HepG2 (cell line): ENCODE measurements around the gene CARD19. TPM values are rescaled to one million over a fixed set of nuclear protein-coding genes. Genes with fewer than 3 reads are reported as not detected.

ENCODE experiments used
- ATAC-seq: fragments of 200-7000 bp; cut with Tn5 transposase; 3 replicates; pipeline ENCODE4 v1.9.1; 2020; ENCODE audit warnings: mild to moderate bottlenecking, moderate library complexity
- BruUV-seq: library from RNA; stranded (reverse); fragments of 400-500 nt; replicated peaks from 2 replicates; lab custom pipeline; 2021; lab: Mats Ljungman, UMichigan
- CTCF ChIA-PET: fragments of 300-600 bp; formaldehyde crosslinking; extraction: SDS; loops from one replicate; lab custom pipeline; 2021; ENCODE audit warnings: low total read pairs, inconsistent platforms, low intra/inter-chr PET ratio; lab: Yijun Ruan, JAX
- POLR2A ChIA-PET: fragments of 350-600 bp; sonication (Branson Sonifier 250); formaldehyde crosslinking; loops from one replicate; lab custom pipeline; 2020; ENCODE audit warnings: antibody characterized with exemption, inconsistent platforms; lab: Yijun Ruan, JAX
- DNase-seq: peaks from one replicate; pipeline ENCODE4 v3.0.0-alpha.2; 2015; ENCODE audit warnings: low spot score
- FAIRE-seq: peaks from 3 replicates; lab custom pipeline; 2011; peaks lifted over from hg19 to GRCh38; lab: Jason Lieb, UNC
- H2AFZ ChIP-seq: one replicate; pipeline ENCODE4 v1.6.1; 2011; ENCODE audit warnings: low read length, inconsistent platforms
- H3K27ac ChIP-seq: fragments of 300-600 bp; 3 replicates; pipeline ENCODE4 v1.8.0; 2011; ENCODE audit warnings: mixed run types, mild to moderate bottlenecking, mixed read lengths, low read length, inconsistent platforms; ENCODE audit not compliant: insufficient read depth; ENCODE audit errors: extremely low read length
- H3K27me3 ChIP-seq, 2 experiments: fragments of 200-600 bp in 1 of 2; 2 replicates in 1 of 2; 3 replicates in 1 of 2; pipeline versions ENCODE4 v1.6.0 to v1.8.0; 2011; ENCODE audit warnings: low read length in 2 of 2, mild to moderate bottlenecking in 2 of 2, moderate library complexity in 2 of 2, inconsistent platforms in 1 of 2; ENCODE audit not compliant: insufficient read depth in 2 of 2, control insufficient read depth in 1 of 2
- H3K36me3 ChIP-seq, 2 experiments: fragments of 200-600 bp in 1 of 2; replicated peaks in 1 of 2; 2 replicates in 1 of 2; 3 replicates in 1 of 2; pipeline versions ENCODE4 v1.5.1 to v1.8.0; 2011; ENCODE audit warnings: low read length in 2 of 2, inconsistent platforms in 1 of 2; ENCODE audit not compliant: insufficient read depth in 2 of 2, control insufficient read depth in 1 of 2
- H3K4me1 ChIP-seq: 2 replicates; pipeline ENCODE4 v1.5.1; 2012; ENCODE audit warnings: low read length, inconsistent platforms; ENCODE audit not compliant: insufficient read depth
- H3K4me2 ChIP-seq: 2 replicates; pipeline ENCODE4 v1.6.0; 2011; ENCODE audit warnings: low read depth, low read length, inconsistent platforms
- H3K4me3 ChIP-seq, 3 experiments: fragments of 200-600 bp in 1 of 3; sonication (generic), shearing (Covaris generic) in 1 of 3; replicated peaks in 1 of 3; 2 replicates each; pipeline ENCODE4 v1.5.1; 2011 to 2016; ENCODE audit warnings: low read length in 3 of 3, inconsistent platforms in 2 of 3, low read depth in 2 of 3, mild to moderate bottlenecking in 2 of 3, control low read depth in 1 of 3, mixed read lengths in 1 of 3; ENCODE audit not compliant: insufficient read depth in 1 of 3
- H3K79me2 ChIP-seq: one replicate; pipeline ENCODE4 v1.6.1; 2011; ENCODE audit warnings: low read length, inconsistent platforms; ENCODE audit not compliant: insufficient read depth
- H3K9ac ChIP-seq: 2 replicates; pipeline ENCODE4 v1.6.0; 2011; ENCODE audit warnings: mild to moderate bottlenecking, low read depth, low read length, inconsistent platforms; ENCODE audit not compliant: insufficient read depth
- H3K9me3 ChIP-seq: 2 replicates; pipeline ENCODE4 v1.5.1; 2012; ENCODE audit warnings: mild to moderate bottlenecking, low read length
- H4K20me1 ChIP-seq: 2 replicates; pipeline ENCODE4 v1.6.0; 2011; ENCODE audit warnings: inconsistent platforms, mild to moderate bottlenecking, low read length, moderate library complexity; ENCODE audit not compliant: insufficient read depth
- HNF4G ChIP-seq, 2 experiments: sonication (generic) in 1 of 2; formaldehyde crosslinking in 1 of 2; IDR thresholded peaks; 2 replicates each; pipeline versions ENCODE4 v1.4.0 to v1.6.1; 2011 to 2020; ENCODE audit warnings: borderline replicate concordance in 2 of 2, low read depth in 2 of 2, mild to moderate bottlenecking in 2 of 2, low read length in 1 of 2, missing genetic modification reagents in 1 of 2, moderate library complexity in 1 of 2
- SNAPC4 ChIP-seq: sonication (generic); formaldehyde crosslinking; IDR thresholded peaks from 2 replicates; pipeline ENCODE4 v1.4.0; 2020; ENCODE audit warnings: mild to moderate bottlenecking, missing genetic modification reagents
- ZFP37 ChIP-seq: sonication (generic); formaldehyde crosslinking; IDR thresholded peaks from 2 replicates; pipeline ENCODE4 v1.4.0; 2020; ENCODE audit warnings: missing genetic modification reagents, borderline replicate concordance
- ZMAT3 ChIP-seq: sonication (generic); formaldehyde crosslinking; conservative IDR thresholded peaks from 2 replicates; pipeline ENCODE4 v1.7.0; 2021; ENCODE audit warnings: missing genetic modification reagents
- WGBS: methylation state at CpG from one replicate; pipeline ENCODE4 v1.1.6; 2017; ENCODE audit warnings: low lambda C conversion rate; 5-methylcytosine and 5-hydroxymethylcytosine counted together
- in situ Hi-C: cut with HindIII; loops from 2 replicates; pipeline ENCODE4 v1.10.0; 2017; ENCODE audit warnings: low pct_unique_long_range_greater_than_20kb; ENCODE audit not compliant: extremely low pct_ligation_motif_present
- intact Hi-C: fragments of 100-400 bp; cut with micrococcal nuclease; formaldehyde crosslinking; loops from one replicate; pipeline ENCODE4 v1.10.0; 2022; ENCODE audit not compliant: unreplicated experiment
- polyA plus RNA-seq, 8 experiments: library from polyadenylated mRNA; depleted of rRNA in 3 of 8; stranded (reverse) in 7 of 8; unstranded in 1 of 8; fragments of >200 nt; fragmentation: Illumina TruSeq in 4 of 8; extraction: Trizol in 4 of 8; gene quantifications; 2 replicates each; pipeline versions ENCODE4 v1.2.1 to v1.2.3, GENCODE V29; 2011 to 2016; ENCODE audit warnings: low read depth in 4 of 8, missing spikeins in 1 of 8, mixed read lengths in 1 of 8; ENCODE audit not compliant: insufficient read depth in 1 of 8
- total RNA-seq, 5 experiments: library from RNA; depleted of rRNA; stranded (reverse); fragments of >200 nt; fragmentation: Illumina TruSeq; extraction: Trizol; gene quantifications; 2 replicates each; pipeline ENCODE4 v1.2.3, GENCODE V29; 2016; ENCODE audit warnings: low read depth in 1 of 5
- TF ChIP-seq, protein P1 (sequence below): sonication (generic); formaldehyde crosslinking; IDR thresholded peaks from 2 replicates; pipeline ENCODE4 v1.5.1; 2020; ENCODE audit warnings: mild to moderate bottlenecking, missing genetic modification reagents, moderate library complexity

Gene CARD19
- total and polyA plus RNA-seq, 2 of the 13 experiments (the other 11 are each of a cell fraction or from before 2014, with no cell fraction given) = 18.4 to 47.2 TPM

DNA sequence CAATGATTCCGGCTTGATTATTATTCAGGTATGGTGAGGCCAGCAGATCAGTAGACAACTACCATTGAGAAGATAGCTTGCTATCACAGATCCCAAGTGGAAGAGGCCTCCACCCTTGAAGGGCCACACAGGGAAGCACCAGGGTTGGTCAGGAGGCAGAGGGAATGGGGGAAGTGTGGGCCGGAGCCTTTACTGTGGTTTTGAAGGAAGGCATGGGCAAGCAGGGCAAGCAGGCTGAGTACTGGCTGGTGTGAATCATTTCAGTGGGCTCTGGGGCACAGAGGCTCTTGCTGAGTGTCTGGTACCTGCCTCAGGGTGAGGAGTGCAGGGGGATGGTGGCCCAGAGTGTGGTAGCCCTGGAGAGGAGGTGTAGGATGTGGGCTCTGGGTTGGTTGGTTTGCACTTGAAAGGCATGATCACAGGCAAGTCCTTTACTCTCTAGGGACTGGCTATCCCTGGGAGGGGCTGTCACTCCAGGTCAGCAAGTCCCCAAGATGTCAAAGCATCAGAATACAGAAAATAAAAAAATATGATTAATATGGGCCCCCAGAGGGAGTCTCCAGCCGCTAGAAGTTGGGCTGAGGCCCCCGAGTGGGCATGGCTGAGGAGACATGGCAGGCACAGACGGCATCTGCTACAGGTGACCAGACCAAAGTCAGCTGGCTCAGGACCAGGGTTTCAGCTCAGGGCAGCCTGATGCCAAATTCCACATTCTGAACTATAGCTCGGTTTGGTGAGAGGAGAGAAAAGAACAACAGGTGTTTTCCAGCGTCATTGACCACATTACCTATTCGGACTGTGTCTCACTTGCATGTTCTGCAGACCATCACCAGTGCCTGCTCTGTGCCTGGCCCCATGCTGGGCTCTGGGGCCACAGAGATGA lies 47.2 kb upstream of the CARD19 start (continued):
- TF ChIP-seq SNAPC4 (CRISPR knock-in tag) (no peak), ZMAT3 (CRISPR knock-in tag) (no peak), HNF4G (IDR thresholded peaks at IDR 0.05; ENCODE audit: borderline replicate concordance, low read depth, low read length) (no peak), HNF4G (CRISPR knock-in tag; IDR thresholded peaks at IDR 0.05; ENCODE audit: borderline replicate concordance, low read depth) (no peak)

DNA sequence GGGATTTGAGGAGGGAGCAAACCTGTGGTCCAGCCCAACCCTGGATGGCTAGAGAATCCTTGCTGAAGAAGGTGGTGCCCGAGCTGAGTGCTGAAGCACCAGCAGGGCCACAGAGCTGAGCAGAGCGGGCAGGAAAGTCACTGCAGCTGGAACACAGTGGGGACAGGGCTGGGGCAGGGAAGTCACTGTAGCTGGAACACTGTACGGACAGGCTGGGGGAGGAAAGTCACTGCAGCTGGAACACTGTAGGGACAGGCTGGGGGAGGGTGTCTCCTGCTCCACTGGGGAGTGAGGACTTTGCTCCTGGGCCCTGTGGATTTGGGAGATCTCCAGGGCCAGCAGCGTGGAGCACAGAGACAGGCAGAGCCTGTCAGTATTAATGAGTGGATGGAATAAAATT lies 46.5 kb upstream of the CARD19 start:
- Histone ChIP-seq H3K4me2 (peak overlapping the region; percentile 40), H3K9me3 (no peaks in the 10 kb centered on the region), H3K79me2 (no peaks in the 10 kb centered on the region), H3K4me3 (peak overlapping the region in 1 of 3 experiments; percentile 30; a peak in 1 of 6 replicates), H2AFZ (no peak overlapping the region), H3K9ac (no peak overlapping the region), H3K4me1 (peaks cover 41% of the 10 kb centered on the region), H4K20me1 (no peaks in the 10 kb centered on the region), H3K27me3 (peaks cover 3 to 31% of the 10 kb centered on the region in 2 experiments; a peak in 3 of 5 replicates), H3K27ac (no peak overlapping the region), H3K36me3 (no peaks in the 10 kb centered on the region)
- intact Hi-C loops = no loop called here
- WGBS = 0% methylated on average over 4 of the region's 4 CpGs
- CTCF ChIA-PET = no interaction called here
- in situ Hi-C loops = no loop called here
- POLR2A ChIA-PET = no interaction called here
- DNase-seq (no peak), FAIRE-seq (no peak), ATAC-seq (peak; percentile 77)
- BruUV-seq = no TSS peak
- TF ChIP-seq, protein P1, sequence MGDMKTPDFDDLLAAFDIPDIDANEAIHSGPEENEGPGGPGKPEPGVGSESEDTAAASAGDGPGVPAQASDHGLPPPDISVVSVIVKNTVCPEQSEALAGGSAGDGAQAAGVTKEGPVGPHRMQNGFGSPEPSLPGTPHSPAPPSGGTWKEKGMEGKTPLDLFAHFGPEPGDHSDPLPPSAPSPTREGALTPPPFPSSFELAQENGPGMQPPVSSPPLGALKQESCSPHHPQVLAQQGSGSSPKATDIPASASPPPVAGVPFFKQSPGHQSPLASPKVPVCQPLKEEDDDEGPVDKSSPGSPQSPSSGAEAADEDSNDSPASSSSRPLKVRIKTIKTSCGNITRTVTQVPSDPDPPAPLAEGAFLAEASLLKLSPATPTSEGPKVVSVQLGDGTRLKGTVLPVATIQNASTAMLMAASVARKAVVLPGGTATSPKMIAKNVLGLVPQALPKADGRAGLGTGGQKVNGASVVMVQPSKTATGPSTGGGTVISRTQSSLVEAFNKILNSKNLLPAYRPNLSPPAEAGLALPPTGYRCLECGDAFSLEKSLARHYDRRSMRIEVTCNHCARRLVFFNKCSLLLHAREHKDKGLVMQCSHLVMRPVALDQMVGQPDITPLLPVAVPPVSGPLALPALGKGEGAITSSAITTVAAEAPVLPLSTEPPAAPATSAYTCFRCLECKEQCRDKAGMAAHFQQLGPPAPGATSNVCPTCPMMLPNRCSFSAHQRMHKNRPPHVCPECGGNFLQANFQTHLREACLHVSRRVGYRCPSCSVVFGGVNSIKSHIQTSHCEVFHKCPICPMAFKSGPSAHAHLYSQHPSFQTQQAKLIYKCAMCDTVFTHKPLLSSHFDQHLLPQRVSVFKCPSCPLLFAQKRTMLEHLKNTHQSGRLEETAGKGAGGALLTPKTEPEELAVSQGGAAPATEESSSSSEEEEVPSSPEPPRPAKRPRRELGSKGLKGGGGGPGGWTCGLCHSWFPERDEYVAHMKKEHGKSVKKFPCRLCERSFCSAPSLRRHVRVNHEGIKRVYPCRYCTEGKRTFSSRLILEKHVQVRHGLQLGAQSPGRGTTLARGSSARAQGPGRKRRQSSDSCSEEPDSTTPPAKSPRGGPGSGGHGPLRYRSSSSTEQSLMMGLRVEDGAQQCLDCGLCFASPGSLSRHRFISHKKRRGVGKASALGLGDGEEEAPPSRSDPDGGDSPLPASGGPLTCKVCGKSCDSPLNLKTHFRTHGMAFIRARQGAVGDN (CRISPR knock-in tag) = peak; percentile 33
- TF ChIP-seq ZFP37 (CRISPR knock-in tag) = no peak
